ENCODE results near the gene PCBD1. TPM values are rescaled to one million over a fixed set of nuclear protein-coding genes. Genes with fewer than 3 reads are reported as not detected.

Gene PCBD1
- total RNA-seq, 1 donor from 2014 or later, result 117 TPM

DNA sequence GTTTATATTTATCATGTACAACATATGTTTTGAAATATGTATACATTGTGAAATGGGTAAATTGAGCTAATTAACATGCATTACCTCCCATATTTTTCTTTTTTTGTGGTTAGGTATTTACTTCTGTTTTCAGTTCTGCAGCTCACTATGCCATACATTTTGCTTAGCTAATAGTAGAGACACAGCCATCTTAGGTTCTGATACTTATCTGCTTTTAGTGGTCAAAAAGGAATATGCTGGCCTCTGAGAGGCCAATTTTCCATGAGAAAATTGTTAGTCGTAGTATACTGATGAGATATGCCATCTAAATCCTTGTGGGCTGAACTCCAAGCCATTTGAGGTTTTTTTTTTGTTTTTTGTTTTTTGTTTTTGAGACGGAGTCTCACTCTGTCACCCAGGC, 41.6 kb downstream of the PCBD1 start:
- H3K9me3 ChIP-seq, result no peaks in the 10 kb centered on the region
- DNase-seq (no peak), ATAC-seq (no peak)
- TF ChIP-seq CTCF (IDR thresholded peaks at IDR 0.05), result no peak
- intact Hi-C loops (cut with DNase I), result no loop called here
- H3K27ac ChIP-seq, result no peak overlapping the region
- no peaks in the 10 kb centered on the region for H3K4me1 ChIP-seq
- H3K27me3 ChIP-seq, result no peaks in the 10 kb centered on the region
- H3K36me3 ChIP-seq, result peaks cover 30% of the 10 kb centered on the region
- H3K4me3 ChIP-seq, result no peak overlapping the region

DNA sequence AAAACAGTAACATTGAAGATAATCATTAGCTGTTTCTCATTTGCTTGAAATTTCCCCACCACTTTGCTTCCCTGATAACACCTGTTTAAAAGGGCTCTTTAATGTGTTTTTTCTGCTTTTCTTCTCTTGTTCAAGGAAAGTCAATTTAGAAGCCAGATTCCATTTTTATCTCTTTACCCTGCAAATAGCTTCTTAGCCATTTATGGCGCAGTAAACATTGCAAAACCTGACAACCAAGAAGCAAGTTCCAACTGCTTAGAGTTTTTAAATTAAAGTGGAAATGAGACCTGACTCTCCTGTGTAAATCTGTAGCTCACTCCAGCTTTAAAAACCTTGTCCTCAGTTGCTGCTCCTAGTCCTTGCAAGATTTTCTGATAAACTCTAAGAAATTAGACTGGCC, 42.5 kb downstream of the PCBD1 start:
- H3K9me3 ChIP-seq, result no peaks in the 10 kb centered on the region
- H3K27ac ChIP-seq, result no peak overlapping the region
- H3K27me3 ChIP-seq, result no peaks in the 10 kb centered on the region
- intact Hi-C loops (cut with DNase I), result no loop called here
- DNase-seq, result no peak
- no peak for TF ChIP-seq CTCF (IDR thresholded peaks at IDR 0.05)
- no peak overlapping the region for H3K4me3 ChIP-seq
- no peaks in the 10 kb centered on the region for H3K4me1 ChIP-seq
- peaks cover 22% of the 10 kb centered on the region for H3K36me3 ChIP-seq
- no peak for ATAC-seq

DNA sequence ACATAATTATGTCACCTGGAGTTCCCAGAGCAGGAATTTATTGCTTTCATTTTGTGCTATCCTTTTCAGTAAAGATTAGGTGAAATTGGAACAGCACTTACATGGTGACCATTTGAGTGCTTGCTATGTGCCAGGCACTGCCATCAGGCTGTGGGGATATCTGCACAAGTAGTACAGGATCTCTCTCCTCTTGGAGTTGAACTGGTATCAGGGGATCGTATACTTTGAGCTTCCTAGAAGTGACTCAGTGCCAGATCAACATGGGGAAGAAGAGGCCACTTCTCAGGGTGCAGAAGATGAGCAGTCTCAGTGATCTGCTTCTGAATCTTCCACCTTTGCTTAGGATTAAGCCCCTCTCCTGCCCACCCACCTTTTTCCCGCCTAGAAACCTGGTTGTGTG, 43.1 kb downstream of the PCBD1 start:
- Histone ChIP-seq H3K4me3 (no peak overlapping the region), H3K9me3 (no peaks in the 10 kb centered on the region), H3K4me1 (no peaks in the 10 kb centered on the region), H3K27me3 (no peaks in the 10 kb centered on the region), H3K27ac (no peak overlapping the region), H3K36me3 (peaks cover 23% of the 10 kb centered on the region)
- intact Hi-C loops (cut with DNase I), result no loop called here
- TF ChIP-seq CTCF (IDR thresholded peaks at IDR 0.05), result no peak
- ATAC-seq (no peak), DNase-seq (no peak)

GRCh38 chr10:70843776-70844489, 44.4 kb downstream of the PCBD1 start:
- TF ChIP-seq CTCF (IDR thresholded peaks at IDR 0.05), result no peak
- DNase-seq (no peak), ATAC-seq (no peak)
- Histone ChIP-seq H3K27me3 (no peaks in the 10 kb centered on the region), H3K4me1 (no peaks in the 10 kb centered on the region), H3K36me3 (peaks cover 25% of the 10 kb centered on the region), H3K9me3 (no peaks in the 10 kb centered on the region), H3K4me3 (no peak overlapping the region), H3K27ac (no peak overlapping the region)
- intact Hi-C loops (cut with DNase I), result no loop called here

DNA sequence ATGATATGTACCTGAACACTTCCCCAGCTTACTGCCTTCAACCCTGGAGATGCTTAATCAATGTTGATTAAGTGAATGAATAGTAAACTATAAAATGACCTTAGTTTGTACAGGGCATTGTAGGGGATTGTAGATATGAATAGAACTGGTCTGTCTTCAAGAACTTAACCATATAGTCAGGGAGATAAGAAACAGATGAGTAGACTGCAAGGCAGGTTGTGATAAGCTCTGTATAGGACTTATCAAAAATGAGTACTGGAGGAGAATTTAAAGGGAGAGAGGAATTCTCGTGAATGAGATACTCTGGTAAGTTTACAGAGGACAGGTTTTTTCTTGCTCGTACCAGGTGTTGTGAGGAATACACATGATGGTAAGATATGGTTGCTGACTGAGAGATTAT, 45.0 kb downstream of the PCBD1 start:
- Histone ChIP-seq H3K9me3 (no peaks in the 10 kb centered on the region), H3K4me1 (no peaks in the 10 kb centered on the region), H3K36me3 (peaks cover 25% of the 10 kb centered on the region), H3K27me3 (no peaks in the 10 kb centered on the region), H3K4me3 (no peak overlapping the region), H3K27ac (no peak overlapping the region)
- no peak for DNase-seq
- no peak for TF ChIP-seq CTCF (IDR thresholded peaks at IDR 0.05)
- intact Hi-C loops (cut with DNase I), result no loop called here
- ATAC-seq, result no peak

GRCh38 chr10:70840836-70841235, 47.5 kb downstream of the PCBD1 start:
- no peak for TF ChIP-seq CTCF (IDR thresholded peaks at IDR 0.05)
- Histone ChIP-seq H3K4me1 (no peaks in the 10 kb centered on the region), H3K36me3 (peaks cover 16% of the 10 kb centered on the region), H3K4me3 (no peak overlapping the region), H3K27ac (no peak overlapping the region), H3K9me3 (no peaks in the 10 kb centered on the region), H3K27me3 (no peaks in the 10 kb centered on the region)
- DNase-seq (no peak), ATAC-seq (no peak)
- intact Hi-C loops (cut with DNase I), result no loop called here
